ENCODE measurements around the gene CD244. TPM values are rescaled to one million over a fixed set of nuclear protein-coding genes. Genes with fewer than 3 reads are reported as not detected.

Gene CD244
- total and polyA plus RNA-seq, 2 donors (not counting 3 experiments of a cell fraction or from before 2014, with no cell fraction given), result not detected

DNA sequence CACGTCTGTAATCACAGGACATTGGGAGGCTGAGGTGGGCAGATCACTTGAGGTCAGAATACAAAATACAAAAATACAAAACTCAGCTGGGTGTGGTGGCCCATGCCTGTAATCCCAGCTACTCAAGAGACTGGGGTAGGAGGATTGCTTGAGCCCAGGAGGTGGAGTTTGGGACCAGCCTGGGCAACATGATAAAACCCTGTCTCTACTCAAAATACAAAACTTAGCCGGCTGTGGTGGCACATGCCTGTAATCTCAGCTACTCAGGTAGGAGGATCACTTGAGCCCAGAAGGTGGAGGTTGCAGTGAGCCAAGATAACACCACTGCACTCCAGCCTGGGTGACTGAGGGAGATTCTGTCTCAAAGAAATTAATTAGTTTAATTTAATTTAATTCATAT is 28.8 kb upstream of the CD244 start:
- BruUV-seq (replicated peaks), result no TSS peak

More for the DNA sequence above, 28.8 kb upstream of the CD244 start:
- no peaks in the 10 kb centered on the region for H3K9me3 ChIP-seq (replicated peaks; ENCODE audit: control insufficient read depth, insufficient read depth, low read length)
- ChIA-PET CTCF (no interaction called here), POLR2A (no interaction called here)
- dilution Hi-C loops (cut with MboI; ENCODE audit: extremely low pct_ligation_motif_present, low sequenced_read_pairs), result no loop called here
- no peaks in the 10 kb centered on the region for H3K79me2 ChIP-seq (ENCODE audit: control insufficient read depth, insufficient read depth, low read length)
- no peak overlapping the region for H3K4me3 ChIP-seq (replicated peaks in 1 of 3; ENCODE audit: insufficient read depth in 1 of 3, low read depth in 1 of 3, low read length in 3 of 3)
- no peak overlapping the region for H3K9ac ChIP-seq (replicated peaks; ENCODE audit: extremely low read depth, insufficient read depth, low read length)
- no peak overlapping the region for H3K27ac ChIP-seq (ENCODE audit: insufficient read depth, low read depth, low read length)
- H2AFZ ChIP-seq (ENCODE audit: low read depth, low read length), result no peak overlapping the region
- no peak overlapping the region for H3K4me2 ChIP-seq (ENCODE audit: insufficient read depth, low read length)
- intact Hi-C loops (cut with micrococcal nuclease), result no loop called here
- H3K36me3 ChIP-seq (ENCODE audit: control insufficient read depth in 2 of 2, extremely low read depth in 1 of 2, insufficient read depth in 2 of 2, low read length in 2 of 2), result no peaks in the 10 kb centered on the region
- FAIRE-seq, result no peak
- H4K20me1 ChIP-seq (replicated peaks; ENCODE audit: control insufficient read depth, extremely low read depth, insufficient read depth, low read length), result no peaks in the 10 kb centered on the region
- no peaks in the 10 kb centered on the region for H3K9me1 ChIP-seq (replicated peaks; ENCODE audit: control insufficient read depth, extremely low read depth, insufficient read depth, low read length)
- H3K27me3 ChIP-seq (ENCODE audit: control insufficient read depth in 2 of 2, insufficient read depth in 2 of 2, low read length in 2 of 2), result no peaks in the 10 kb centered on the region
- H3K4me1 ChIP-seq (ENCODE audit: control insufficient read depth, extremely low read depth, insufficient read depth, low read length), result peaks cover 4% of the 10 kb centered on the region
- TF ChIP-seq FOS (IDR thresholded peaks at IDR 0.05; ENCODE audit: borderline replicate concordance, insufficient read depth, low read length), result no peak
- TF ChIP-seq POLR2A (IDR thresholded peaks at IDR 0.05; ENCODE audit: low read depth, low read length), result no peak
- TF ChIP-seq, protein P1, sequence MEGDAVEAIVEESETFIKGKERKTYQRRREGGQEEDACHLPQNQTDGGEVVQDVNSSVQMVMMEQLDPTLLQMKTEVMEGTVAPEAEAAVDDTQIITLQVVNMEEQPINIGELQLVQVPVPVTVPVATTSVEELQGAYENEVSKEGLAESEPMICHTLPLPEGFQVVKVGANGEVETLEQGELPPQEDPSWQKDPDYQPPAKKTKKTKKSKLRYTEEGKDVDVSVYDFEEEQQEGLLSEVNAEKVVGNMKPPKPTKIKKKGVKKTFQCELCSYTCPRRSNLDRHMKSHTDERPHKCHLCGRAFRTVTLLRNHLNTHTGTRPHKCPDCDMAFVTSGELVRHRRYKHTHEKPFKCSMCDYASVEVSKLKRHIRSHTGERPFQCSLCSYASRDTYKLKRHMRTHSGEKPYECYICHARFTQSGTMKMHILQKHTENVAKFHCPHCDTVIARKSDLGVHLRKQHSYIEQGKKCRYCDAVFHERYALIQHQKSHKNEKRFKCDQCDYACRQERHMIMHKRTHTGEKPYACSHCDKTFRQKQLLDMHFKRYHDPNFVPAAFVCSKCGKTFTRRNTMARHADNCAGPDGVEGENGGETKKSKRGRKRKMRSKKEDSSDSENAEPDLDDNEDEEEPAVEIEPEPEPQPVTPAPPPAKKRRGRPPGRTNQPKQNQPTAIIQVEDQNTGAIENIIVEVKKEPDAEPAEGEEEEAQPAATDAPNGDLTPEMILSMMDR (IDR thresholded peaks at IDR 0.05; ENCODE audit: extremely low read depth in 1 of 2, insufficient read depth in 1 of 2, low read depth in 1 of 2, low read length in 2 of 2), result no peak
- TF ChIP-seq POLR2AphosphoS5 (IDR thresholded peaks at IDR 0.05; ENCODE audit: insufficient read depth, low read depth, low read length), result no peak
- TF ChIP-seq JUN (IDR thresholded peaks at IDR 0.05; ENCODE audit: borderline replicate concordance, insufficient read depth, insufficient read length, low read depth), result no peak
- no peak for TF ChIP-seq MYC (IDR thresholded peaks at IDR 0.05; ENCODE audit: low read depth, low read length)
- TF ChIP-seq GATA2 (IDR thresholded peaks at IDR 0.05; ENCODE audit: insufficient read depth, insufficient read length, low read depth, low read length), result no peak
- no peak for TF ChIP-seq EZH2 (IDR thresholded peaks at IDR 0.05; ENCODE audit: borderline replicate concordance, low read depth, low read length, severe bottlenecking)
- TF ChIP-seq, protein P2, sequence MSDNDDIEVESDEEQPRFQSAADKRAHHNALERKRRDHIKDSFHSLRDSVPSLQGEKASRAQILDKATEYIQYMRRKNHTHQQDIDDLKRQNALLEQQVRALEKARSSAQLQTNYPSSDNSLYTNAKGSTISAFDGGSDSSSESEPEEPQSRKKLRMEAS (IDR thresholded peaks at IDR 0.05; ENCODE audit: insufficient read depth, insufficient read length), result no peak
- DNase-seq (ENCODE audit: low read depth, low spot score), result no peak

Measured in endothelial cell of umbilical vein (primary cell).